GM18507 (cell line): ENCODE data around the gene EIF5B.
A peak's percentile ranks its signal among the peaks of the same experiment; 100 is the strongest.
"Not testable (repeated sequence)": the region's sequence is repeated elsewhere in the genome, so short reads cannot be mapped to it uniquely, and the experiment has no call there.

ENCODE experiments used
- DNase-seq: peaks from one replicate; pipeline ENCODE4 v3.0.0; 2011; ENCODE audit warnings: low read depth; ENCODE audit not compliant: insufficient read length; ENCODE audit errors: extremely low spot score
- FAIRE-seq: peaks from 2 replicates; lab custom pipeline; 2011; peaks lifted over from hg19 to GRCh38; lab: Jason Lieb, UNC

EIF5B gene, protein sequence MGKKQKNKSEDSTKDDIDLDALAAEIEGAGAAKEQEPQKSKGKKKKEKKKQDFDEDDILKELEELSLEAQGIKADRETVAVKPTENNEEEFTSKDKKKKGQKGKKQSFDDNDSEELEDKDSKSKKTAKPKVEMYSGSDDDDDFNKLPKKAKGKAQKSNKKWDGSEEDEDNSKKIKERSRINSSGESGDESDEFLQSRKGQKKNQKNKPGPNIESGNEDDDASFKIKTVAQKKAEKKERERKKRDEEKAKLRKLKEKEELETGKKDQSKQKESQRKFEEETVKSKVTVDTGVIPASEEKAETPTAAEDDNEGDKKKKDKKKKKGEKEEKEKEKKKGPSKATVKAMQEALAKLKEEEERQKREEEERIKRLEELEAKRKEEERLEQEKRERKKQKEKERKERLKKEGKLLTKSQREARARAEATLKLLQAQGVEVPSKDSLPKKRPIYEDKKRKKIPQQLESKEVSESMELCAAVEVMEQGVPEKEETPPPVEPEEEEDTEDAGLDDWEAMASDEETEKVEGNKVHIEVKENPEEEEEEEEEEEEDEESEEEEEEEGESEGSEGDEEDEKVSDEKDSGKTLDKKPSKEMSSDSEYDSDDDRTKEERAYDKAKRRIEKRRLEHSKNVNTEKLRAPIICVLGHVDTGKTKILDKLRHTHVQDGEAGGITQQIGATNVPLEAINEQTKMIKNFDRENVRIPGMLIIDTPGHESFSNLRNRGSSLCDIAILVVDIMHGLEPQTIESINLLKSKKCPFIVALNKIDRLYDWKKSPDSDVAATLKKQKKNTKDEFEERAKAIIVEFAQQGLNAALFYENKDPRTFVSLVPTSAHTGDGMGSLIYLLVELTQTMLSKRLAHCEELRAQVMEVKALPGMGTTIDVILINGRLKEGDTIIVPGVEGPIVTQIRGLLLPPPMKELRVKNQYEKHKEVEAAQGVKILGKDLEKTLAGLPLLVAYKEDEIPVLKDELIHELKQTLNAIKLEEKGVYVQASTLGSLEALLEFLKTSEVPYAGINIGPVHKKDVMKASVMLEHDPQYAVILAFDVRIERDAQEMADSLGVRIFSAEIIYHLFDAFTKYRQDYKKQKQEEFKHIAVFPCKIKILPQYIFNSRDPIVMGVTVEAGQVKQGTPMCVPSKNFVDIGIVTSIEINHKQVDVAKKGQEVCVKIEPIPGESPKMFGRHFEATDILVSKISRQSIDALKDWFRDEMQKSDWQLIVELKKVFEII

GRCh38 chr2:99337113-99338028 is at the start of gene EIF5B:
TSS of gene EIF5B (plus strand) at chr2:99337389. CDS start at chr2:99337555, 166 bp downstream.
- FAIRE-seq (peak; percentile 92), DNase-seq (peak; percentile 84)

DNA sequence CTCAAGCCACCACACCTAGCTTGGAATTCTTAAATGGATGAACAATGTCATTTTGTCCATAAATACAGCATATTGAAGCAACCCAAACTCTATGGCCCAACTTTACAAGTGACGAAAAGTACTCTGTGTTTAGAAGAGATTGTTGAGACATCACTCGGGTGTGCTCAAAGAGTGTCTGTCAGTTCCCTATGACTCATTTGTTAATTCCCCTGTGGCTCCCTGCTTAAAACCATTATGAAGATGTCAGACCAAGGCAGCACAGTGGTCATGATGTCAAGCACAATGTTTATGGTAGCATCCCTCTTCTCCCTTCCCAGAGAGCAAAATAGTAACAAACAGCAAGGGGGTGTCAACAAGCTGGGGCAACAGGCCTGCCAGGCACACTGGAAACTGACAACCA is 39.2 kb upstream of the EIF5B start:
- FAIRE-seq (no peak), DNase-seq (no peak)

GRCh38 chr2:99299580-99299979 is 37.6 kb upstream of the EIF5B start:
- DNase-seq (no peak), FAIRE-seq (no peak)

DNA sequence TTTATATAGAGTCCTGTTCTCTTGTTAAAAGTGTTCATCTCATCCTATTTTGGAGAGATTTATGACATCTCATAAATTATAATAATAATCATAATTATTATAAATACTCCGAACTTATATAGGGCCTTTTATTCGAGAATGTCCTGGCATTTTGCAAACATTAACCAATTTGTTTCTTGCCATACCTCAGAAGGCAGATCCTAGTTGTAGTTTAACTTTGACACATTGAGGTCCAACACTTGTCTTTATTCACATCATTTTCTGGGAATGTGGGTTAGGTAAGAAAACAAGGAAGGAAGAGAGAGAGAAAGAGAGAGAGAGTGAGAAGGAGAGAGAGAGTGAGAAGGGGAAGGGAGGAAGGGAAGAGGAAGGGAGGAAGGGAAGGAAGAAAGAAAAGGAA is 36.1 kb upstream of the EIF5B start, which contains the start of gene LYG1:
Gene LYG1 (minus strand): TSS at position 101 of the 400 bp plus-strand sequence. CDS start 5,527 bp downstream, outside the sequence.
- FAIRE-seq, DNase-seq: not testable (repeated sequence)

DNA sequence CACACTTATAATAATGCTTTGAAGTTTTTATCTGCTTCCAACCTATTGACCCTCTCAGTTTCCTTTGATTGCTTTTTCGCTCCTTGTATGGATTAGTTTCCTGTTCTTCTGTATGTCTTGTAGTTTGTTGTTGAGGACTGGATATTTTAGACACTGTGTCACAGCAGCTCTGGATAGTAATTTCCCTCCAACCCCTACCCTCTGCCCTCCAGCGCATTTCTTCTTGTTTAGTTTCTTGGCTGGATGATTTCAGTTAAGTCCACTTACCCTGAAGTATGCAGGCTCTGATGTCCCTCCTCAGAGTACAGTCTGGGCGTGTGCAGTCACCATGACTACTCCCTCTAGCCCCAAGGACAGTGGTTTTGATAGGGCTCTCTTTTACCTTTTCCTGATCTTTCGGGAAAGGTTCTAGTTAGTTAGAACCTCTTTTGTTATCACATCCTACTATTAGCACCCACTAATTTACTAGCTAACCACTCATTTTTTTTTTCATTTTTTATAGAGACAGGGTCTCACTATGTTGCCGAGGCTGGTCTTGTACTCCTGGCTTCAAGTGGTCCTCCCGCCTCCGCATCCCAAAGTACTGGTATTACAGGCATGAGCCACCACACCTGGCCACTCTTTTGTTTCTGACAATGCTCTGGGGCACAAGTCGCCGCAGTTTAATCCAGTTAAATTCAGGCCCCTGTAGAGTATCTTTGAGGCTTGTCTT is 19.9 kb upstream of the EIF5B start:
- FAIRE-seq = no peak

GRCh38 chr2:99317873-99318200 is 19.4 kb upstream of the EIF5B start:
- not testable (repeated sequence) for FAIRE-seq, DNase-seq

More for the DNA sequence above, 19.9 kb upstream of the EIF5B start:
- DNase-seq = no peak

DNA sequence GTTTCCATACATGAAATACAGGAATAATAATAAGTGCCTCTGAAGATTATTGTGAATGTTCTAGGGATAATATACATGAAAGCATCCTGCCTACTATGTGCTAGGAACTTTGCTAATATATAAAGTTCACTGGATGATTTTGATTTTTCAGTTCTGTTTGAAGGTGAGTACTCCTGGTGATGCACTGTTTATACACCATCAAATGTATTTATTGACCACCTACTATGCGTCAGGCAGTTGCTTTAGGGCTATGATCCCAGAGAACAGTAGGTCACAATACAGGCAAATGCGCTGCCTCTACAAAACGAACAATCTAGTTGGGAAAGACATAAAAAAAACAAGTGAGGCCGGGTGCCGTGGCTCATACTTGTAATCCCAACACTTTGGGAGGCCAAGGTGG is 11.8 kb upstream of the EIF5B start:
- no peak for DNase-seq
- FAIRE-seq = no peak

GRCh38 chr2:99335911-99336803 is 1.0 kb upstream of the EIF5B start, which contains the start of gene TXNDC9:
TSS of gene TXNDC9 (minus strand) at chr2:99336333. CDS start at chr2:99333210, 3,123 bp downstream.
- FAIRE-seq = peak; percentile 96
- peak; percentile 95 for DNase-seq

DNA sequence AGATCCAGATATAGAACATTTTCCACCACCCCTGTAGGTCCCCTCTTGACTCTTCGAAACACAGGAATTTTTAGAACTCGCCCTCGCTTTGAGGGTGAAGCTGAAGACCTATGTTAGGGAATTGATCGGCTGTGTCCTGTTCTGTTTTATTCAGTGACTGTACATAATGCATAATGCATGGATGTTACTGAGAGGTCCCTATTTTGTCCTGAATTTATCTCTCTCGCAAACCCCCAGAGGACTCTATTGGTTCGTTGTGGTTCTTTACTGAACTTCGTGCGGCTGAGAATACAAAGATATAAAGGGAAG is 431 bp upstream of the EIF5B start:
- DNase-seq (no peak), FAIRE-seq (no peak)

GRCh38 chr2:99338029-99338585 is 918 bp downstream of the EIF5B start:
- DNase-seq = no peak
- FAIRE-seq = peak; percentile 51

DNA sequence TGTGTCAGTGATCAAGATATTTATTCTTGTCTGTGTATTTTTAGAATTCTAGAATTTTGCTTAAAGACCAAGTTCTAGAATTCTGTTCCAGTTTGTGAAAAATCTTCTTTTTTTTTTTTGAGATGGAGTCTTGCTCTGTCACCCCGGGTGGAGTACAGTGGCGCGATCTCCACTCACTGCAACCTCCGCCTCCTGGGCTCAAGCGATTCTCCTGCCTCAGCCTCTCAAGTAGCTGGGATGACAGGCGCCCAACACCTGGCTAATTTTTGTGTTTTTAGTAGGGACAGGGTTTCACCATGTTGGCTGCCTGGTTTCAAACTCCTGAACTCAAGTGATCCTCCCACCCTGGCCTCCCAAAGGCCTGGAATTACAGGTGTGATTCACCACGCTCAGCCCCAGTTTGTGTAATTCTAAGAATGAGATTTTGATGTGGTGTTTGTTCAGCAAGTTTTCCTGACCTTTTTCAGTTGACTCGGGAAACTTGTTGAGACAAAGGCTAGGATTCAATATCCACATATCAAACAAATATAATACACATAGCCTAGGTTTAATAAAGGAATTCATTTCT is 3.6 kb downstream of the EIF5B start:
- FAIRE-seq (no peak), DNase-seq (no peak)

DNA sequence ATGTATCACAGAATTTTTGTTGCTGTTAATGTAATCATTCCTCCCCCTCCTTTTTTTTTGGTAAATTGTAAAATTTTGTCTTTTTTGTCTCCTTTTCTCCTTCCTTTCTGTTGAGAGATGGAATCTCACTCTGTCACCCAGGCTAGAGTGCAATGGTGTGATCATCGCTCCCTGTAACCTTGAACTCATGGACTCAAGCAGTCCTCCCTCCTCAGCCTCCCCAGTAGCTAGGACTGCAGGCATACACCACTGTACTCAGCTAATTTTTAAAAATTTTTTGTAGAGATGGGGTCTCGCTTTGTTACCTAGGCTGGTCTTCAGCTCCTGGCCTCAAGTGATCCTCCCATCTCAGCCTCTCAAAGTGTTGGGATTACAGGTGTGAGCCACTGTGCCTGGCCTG is 5.3 kb downstream of the EIF5B start:
- DNase-seq (no peak), FAIRE-seq (no peak)

DNA sequence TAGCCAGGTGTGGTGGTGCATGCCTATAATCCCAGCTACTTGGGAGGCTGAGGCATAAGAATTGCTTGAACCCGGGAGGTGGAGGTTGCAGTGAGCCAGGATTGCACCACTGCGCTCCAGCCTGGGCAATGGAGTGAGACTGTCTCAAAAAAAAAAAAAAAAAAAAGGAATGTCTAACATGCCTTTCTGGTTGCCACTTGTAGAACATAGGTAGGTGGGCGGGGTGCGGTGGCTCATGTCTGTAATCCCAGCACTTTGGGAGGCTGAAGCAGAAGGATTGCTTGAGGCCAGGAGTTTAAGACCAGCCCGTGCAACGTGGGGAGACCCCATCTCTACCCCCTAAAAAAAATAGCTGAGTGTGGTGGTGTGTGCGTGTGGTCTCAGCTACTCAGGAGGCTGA is 8.3 kb downstream of the EIF5B start:
- not testable (repeated sequence) for DNase-seq, FAIRE-seq

DNA sequence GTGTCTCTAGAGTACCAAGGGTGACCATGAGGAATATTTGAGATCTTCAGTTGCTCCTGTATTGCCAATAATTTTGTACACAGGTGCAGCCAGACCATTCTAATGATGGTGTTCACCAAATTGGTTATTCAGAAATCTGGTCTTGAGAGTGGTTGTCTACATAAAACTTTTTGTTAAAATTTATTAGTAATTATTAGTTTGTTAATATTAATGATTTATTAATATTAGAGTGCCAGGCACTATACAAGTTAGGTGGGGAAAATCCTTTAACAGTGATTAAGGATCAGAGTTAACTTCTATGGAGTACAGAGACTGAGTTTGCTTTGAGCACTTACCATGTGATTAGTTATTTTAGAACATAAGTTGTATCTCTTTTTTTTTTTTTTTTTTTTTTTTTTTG is 9.0 kb downstream of the EIF5B start:
- FAIRE-seq (no peak), DNase-seq (no peak)

- no peak for FAIRE-seq
- DNase-seq = no peak
Observed at GRCh38 chr2:99348173-99348572, 11.0 kb downstream of the EIF5B start.

GRCh38 chr2:99350194-99350593 is 13.0 kb downstream of the EIF5B start:
- DNase-seq = no peak
- FAIRE-seq = no peak

DNA sequence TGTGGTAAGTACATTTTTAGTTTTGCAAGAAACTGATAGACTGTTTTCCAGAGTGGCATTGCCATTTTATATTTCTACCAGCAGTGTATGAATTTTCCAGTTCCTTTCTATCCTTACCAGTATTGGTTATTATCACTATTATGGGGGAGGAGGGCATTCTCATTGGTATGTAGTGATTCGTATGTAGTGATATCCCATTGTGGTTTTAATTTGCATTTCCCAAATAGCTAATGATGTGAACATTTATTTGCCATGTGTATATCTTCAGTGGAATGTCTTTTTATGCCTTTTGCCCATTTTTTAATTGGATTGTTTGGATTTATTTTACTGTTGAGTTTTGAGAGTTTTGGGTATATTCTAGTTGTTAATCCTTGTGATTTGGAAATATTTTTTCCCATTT is 16.9 kb downstream of the EIF5B start:
- no peak for FAIRE-seq
- no peak for DNase-seq
